Muscle layer of colon (tissue), 2 donors: ENCODE data around the gene SH3RF3.

ENCODE experiments used
- H3K27ac ChIP-seq: one replicate; pipeline ENCODE4 v1.7.0; 2013; ENCODE audit warnings: low read depth, mild to moderate bottlenecking, low read length, moderate library complexity
- H3K27me3 ChIP-seq, 2 donors: one replicate each; pipeline ENCODE4 v1.7.0; 2013; ENCODE audit warnings: low read length in 2 of 2, mild to moderate bottlenecking in 2 of 2; ENCODE audit not compliant: insufficient read depth in 2 of 2, control insufficient read depth in 1 of 2
- H3K36me3 ChIP-seq: one replicate; pipeline ENCODE4 v1.7.0; 2013; ENCODE audit warnings: mild to moderate bottlenecking, low read length; ENCODE audit not compliant: insufficient read depth
- H3K4me1 ChIP-seq: one replicate; pipeline ENCODE4 v1.7.0; 2013; ENCODE audit warnings: mild to moderate bottlenecking, low read length; ENCODE audit not compliant: insufficient read depth
- H3K4me3 ChIP-seq, 2 donors: one replicate each; pipeline ENCODE4 v1.7.0; 2013; ENCODE audit warnings: low read length in 2 of 2, low read depth in 1 of 2, mild to moderate bottlenecking in 1 of 2, moderate library complexity in 1 of 2
- H3K9ac ChIP-seq: one replicate; pipeline ENCODE4 v1.7.0; 2013; ENCODE audit warnings: low read length
- H3K9me3 ChIP-seq: one replicate; pipeline ENCODE4 v1.7.0; 2013; ENCODE audit warnings: mild to moderate bottlenecking, low read length
- donor health status: abdominal sarcoma.
- donor health status: Adenocarcinoma of cecum.

Gene SH3RF3

GRCh38 chr2:109519513-109519912 is 390.5 kb downstream of the SH3RF3 start:
- Histone ChIP-seq H3K4me3 (no peak overlapping the region), H3K9ac (no peak overlapping the region), H3K27ac (no peak overlapping the region), H3K4me1 (peaks cover 11% of the 10 kb centered on the region), H3K9me3 (no peaks in the 10 kb centered on the region), H3K27me3 (no peaks in the 10 kb centered on the region), H3K36me3 (no peaks in the 10 kb centered on the region)

- no peaks in the 10 kb centered on the region for H3K36me3 ChIP-seq
- no peak overlapping the region for H3K9ac ChIP-seq
- no peak overlapping the region for H3K4me3 ChIP-seq
- H3K4me1 ChIP-seq: no peaks in the 10 kb centered on the region
- no peaks in the 10 kb centered on the region for H3K27me3 ChIP-seq
- no peak overlapping the region for H3K27ac ChIP-seq
- H3K9me3 ChIP-seq: no peaks in the 10 kb centered on the region
Observed at GRCh38 chr2:109521233-109522062, 392.4 kb downstream of the SH3RF3 start.

GRCh38 chr2:109522063-109522374 is 393.0 kb downstream of the SH3RF3 start:
- Histone ChIP-seq H3K27me3 (no peaks in the 10 kb centered on the region), H3K36me3 (no peaks in the 10 kb centered on the region), H3K9ac (no peak overlapping the region), H3K4me3 (no peak overlapping the region), H3K9me3 (no peaks in the 10 kb centered on the region), H3K4me1 (no peaks in the 10 kb centered on the region), H3K27ac (no peak overlapping the region)

- Histone ChIP-seq H3K4me1 (no peaks in the 10 kb centered on the region), H3K27me3 (no peaks in the 10 kb centered on the region), H3K9ac (no peak overlapping the region), H3K27ac (no peak overlapping the region), H3K36me3 (no peaks in the 10 kb centered on the region), H3K4me3 (no peak overlapping the region), H3K9me3 (no peaks in the 10 kb centered on the region)
Observed at GRCh38 chr2:109523121-109523520, 394.1 kb downstream of the SH3RF3 start.

- Histone ChIP-seq H3K27ac (no peak overlapping the region), H3K27me3 (no peaks in the 10 kb centered on the region), H3K4me1 (no peaks in the 10 kb centered on the region), H3K36me3 (no peaks in the 10 kb centered on the region), H3K9ac (no peak overlapping the region), H3K9me3 (no peaks in the 10 kb centered on the region), H3K4me3 (no peak overlapping the region)
Observed at GRCh38 chr2:109523536-109524361, 394.7 kb downstream of the SH3RF3 start.

- Histone ChIP-seq H3K9ac (no peak overlapping the region), H3K27me3 (no peaks in the 10 kb centered on the region), H3K27ac (no peak overlapping the region), H3K4me1 (no peaks in the 10 kb centered on the region), H3K4me3 (no peak overlapping the region), H3K36me3 (no peaks in the 10 kb centered on the region), H3K9me3 (no peaks in the 10 kb centered on the region)
Observed at GRCh38 chr2:109525836-109526235, 396.8 kb downstream of the SH3RF3 start.

- Histone ChIP-seq H3K36me3 (no peaks in the 10 kb centered on the region), H3K27me3 (no peaks in the 10 kb centered on the region), H3K4me1 (peaks cover 4% of the 10 kb centered on the region), H3K9me3 (no peaks in the 10 kb centered on the region), H3K4me3 (no peak overlapping the region), H3K27ac (no peak overlapping the region), H3K9ac (no peak overlapping the region)
Observed at GRCh38 chr2:109526442-109526970, 397.5 kb downstream of the SH3RF3 start.

GRCh38 chr2:109527079-109527478 is 398.1 kb downstream of the SH3RF3 start:
- Histone ChIP-seq H3K9ac (no peak overlapping the region), H3K4me3 (no peak overlapping the region), H3K4me1 (peaks cover 4% of the 10 kb centered on the region), H3K36me3 (no peaks in the 10 kb centered on the region), H3K27ac (no peak overlapping the region), H3K9me3 (no peaks in the 10 kb centered on the region), H3K27me3 (no peaks in the 10 kb centered on the region)

- peaks cover 4% of the 10 kb centered on the region for H3K4me1 ChIP-seq
- no peak overlapping the region for H3K4me3 ChIP-seq
- no peak overlapping the region for H3K9ac ChIP-seq
- no peaks in the 10 kb centered on the region for H3K27me3 ChIP-seq
- no peaks in the 10 kb centered on the region for H3K36me3 ChIP-seq
- no peak overlapping the region for H3K27ac ChIP-seq
- H3K9me3 ChIP-seq: no peaks in the 10 kb centered on the region
Observed at GRCh38 chr2:109527846-109528705, 399.1 kb downstream of the SH3RF3 start.

GRCh38 chr2:109528811-109529501 is 400.0 kb downstream of the SH3RF3 start:
- Histone ChIP-seq H3K27ac (no peak overlapping the region), H3K9ac (no peak overlapping the region), H3K27me3 (no peaks in the 10 kb centered on the region), H3K36me3 (no peaks in the 10 kb centered on the region), H3K4me1 (peaks cover 4% of the 10 kb centered on the region), H3K4me3 (no peak overlapping the region), H3K9me3 (no peaks in the 10 kb centered on the region)
